ENCODE measurements around the gene HNRNPUL2. TPM values are rescaled to one million over a fixed set of nuclear protein-coding genes. Genes with fewer than 3 reads are reported as not detected.

Gene HNRNPUL2
- total and polyA plus RNA-seq, 2 of the 8 experiments (the other 6 are each of a cell fraction or from before 2014, with no cell fraction given): 14.9 to 46.4 TPM

DNA sequence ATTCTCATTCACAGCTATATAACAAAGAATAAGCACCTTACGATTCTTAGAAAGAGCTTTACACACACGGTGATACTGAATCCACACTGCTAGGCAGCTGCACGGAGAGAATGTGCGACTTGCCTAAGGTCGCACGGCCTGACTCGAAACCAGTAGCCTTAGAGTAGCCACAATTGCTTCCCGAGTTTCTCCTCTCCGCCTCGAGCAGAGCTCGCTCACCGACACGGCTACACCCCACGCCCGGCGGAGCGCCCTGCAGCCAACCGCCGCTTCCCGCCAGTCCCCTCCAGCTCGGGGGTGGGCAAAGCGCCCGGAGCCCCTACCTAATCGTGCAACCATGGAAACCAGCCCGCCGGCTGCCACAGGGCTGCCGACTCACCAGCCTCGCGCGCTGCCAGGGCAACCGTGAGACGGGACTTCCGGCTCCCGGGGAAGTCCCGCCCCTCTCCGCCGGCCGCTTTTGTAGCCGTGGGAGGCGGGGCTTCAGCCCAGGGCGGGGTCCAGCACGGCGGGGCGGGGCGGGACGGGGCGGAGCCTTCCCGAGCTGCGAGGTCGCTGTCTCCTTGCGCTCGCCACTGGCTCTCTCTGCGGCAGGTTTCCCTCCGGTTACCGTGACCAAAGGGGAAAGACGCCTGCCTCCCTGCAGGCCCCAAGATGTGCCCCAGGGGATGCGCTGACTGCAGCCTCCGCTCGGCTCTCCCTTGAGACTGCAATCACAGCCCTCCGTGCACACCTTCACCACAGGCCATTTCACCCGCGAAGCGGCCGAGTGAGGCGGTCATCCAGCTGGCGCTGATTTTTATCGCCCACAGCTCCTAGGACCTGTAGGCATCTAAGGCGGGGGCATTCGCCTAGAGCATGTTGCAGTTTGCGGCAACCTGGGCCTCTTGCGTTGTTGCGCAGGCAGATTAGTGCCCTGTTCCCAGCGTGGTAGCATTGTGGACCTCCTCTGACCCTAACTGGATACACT lies 21.1 kb downstream of the HNRNPUL2 start (continued):
- no peak for TF ChIP-seq TAF7 (optimal IDR thresholded peaks at IDR 0.05; ENCODE audit: borderline replicate concordance, low read depth, low read length)
- TF ChIP-seq CEBPB (IDR thresholded peaks at IDR 0.05; ENCODE audit: low read depth, low read length): no peak
- TF ChIP-seq, protein P1, sequence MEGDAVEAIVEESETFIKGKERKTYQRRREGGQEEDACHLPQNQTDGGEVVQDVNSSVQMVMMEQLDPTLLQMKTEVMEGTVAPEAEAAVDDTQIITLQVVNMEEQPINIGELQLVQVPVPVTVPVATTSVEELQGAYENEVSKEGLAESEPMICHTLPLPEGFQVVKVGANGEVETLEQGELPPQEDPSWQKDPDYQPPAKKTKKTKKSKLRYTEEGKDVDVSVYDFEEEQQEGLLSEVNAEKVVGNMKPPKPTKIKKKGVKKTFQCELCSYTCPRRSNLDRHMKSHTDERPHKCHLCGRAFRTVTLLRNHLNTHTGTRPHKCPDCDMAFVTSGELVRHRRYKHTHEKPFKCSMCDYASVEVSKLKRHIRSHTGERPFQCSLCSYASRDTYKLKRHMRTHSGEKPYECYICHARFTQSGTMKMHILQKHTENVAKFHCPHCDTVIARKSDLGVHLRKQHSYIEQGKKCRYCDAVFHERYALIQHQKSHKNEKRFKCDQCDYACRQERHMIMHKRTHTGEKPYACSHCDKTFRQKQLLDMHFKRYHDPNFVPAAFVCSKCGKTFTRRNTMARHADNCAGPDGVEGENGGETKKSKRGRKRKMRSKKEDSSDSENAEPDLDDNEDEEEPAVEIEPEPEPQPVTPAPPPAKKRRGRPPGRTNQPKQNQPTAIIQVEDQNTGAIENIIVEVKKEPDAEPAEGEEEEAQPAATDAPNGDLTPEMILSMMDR (IDR thresholded peaks at IDR 0.05; ENCODE audit: control extremely low read depth in 1 of 3, insufficient read depth in 1 of 3, low read depth in 1 of 3, low read length in 3 of 3): no peak
- TF ChIP-seq, protein P2, sequence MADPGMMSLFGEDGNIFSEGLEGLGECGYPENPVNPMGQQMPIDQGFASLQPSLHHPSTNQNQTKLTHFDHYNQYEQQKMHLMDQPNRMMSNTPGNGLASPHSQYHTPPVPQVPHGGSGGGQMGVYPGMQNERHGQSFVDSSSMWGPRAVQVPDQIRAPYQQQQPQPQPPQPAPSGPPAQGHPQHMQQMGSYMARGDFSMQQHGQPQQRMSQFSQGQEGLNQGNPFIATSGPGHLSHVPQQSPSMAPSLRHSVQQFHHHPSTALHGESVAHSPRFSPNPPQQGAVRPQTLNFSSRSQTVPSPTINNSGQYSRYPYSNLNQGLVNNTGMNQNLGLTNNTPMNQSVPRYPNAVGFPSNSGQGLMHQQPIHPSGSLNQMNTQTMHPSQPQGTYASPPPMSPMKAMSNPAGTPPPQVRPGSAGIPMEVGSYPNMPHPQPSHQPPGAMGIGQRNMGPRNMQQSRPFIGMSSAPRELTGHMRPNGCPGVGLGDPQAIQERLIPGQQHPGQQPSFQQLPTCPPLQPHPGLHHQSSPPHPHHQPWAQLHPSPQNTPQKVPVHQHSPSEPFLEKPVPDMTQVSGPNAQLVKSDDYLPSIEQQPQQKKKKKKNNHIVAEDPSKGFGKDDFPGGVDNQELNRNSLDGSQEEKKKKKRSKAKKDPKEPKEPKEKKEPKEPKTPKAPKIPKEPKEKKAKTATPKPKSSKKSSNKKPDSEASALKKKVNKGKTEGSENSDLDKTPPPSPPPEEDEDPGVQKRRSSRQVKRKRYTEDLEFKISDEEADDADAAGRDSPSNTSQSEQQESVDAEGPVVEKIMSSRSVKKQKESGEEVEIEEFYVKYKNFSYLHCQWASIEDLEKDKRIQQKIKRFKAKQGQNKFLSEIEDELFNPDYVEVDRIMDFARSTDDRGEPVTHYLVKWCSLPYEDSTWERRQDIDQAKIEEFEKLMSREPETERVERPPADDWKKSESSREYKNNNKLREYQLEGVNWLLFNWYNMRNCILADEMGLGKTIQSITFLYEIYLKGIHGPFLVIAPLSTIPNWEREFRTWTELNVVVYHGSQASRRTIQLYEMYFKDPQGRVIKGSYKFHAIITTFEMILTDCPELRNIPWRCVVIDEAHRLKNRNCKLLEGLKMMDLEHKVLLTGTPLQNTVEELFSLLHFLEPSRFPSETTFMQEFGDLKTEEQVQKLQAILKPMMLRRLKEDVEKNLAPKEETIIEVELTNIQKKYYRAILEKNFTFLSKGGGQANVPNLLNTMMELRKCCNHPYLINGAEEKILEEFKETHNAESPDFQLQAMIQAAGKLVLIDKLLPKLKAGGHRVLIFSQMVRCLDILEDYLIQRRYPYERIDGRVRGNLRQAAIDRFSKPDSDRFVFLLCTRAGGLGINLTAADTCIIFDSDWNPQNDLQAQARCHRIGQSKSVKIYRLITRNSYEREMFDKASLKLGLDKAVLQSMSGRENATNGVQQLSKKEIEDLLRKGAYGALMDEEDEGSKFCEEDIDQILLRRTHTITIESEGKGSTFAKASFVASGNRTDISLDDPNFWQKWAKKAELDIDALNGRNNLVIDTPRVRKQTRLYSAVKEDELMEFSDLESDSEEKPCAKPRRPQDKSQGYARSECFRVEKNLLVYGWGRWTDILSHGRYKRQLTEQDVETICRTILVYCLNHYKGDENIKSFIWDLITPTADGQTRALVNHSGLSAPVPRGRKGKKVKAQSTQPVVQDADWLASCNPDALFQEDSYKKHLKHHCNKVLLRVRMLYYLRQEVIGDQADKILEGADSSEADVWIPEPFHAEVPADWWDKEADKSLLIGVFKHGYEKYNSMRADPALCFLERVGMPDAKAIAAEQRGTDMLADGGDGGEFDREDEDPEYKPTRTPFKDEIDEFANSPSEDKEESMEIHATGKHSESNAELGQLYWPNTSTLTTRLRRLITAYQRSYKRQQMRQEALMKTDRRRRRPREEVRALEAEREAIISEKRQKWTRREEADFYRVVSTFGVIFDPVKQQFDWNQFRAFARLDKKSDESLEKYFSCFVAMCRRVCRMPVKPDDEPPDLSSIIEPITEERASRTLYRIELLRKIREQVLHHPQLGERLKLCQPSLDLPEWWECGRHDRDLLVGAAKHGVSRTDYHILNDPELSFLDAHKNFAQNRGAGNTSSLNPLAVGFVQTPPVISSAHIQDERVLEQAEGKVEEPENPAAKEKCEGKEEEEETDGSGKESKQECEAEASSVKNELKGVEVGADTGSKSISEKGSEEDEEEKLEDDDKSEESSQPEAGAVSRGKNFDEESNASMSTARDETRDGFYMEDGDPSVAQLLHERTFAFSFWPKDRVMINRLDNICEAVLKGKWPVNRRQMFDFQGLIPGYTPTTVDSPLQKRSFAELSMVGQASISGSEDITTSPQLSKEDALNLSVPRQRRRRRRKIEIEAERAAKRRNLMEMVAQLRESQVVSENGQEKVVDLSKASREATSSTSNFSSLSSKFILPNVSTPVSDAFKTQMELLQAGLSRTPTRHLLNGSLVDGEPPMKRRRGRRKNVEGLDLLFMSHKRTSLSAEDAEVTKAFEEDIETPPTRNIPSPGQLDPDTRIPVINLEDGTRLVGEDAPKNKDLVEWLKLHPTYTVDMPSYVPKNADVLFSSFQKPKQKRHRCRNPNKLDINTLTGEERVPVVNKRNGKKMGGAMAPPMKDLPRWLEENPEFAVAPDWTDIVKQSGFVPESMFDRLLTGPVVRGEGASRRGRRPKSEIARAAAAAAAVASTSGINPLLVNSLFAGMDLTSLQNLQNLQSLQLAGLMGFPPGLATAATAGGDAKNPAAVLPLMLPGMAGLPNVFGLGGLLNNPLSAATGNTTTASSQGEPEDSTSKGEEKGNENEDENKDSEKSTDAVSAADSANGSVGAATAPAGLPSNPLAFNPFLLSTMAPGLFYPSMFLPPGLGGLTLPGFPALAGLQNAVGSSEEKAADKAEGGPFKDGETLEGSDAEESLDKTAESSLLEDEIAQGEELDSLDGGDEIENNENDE (IDR thresholded peaks at IDR 0.05; ENCODE audit: insufficient replicate concordance, low read length): no peak
- peak; percentile 46 for TF ChIP-seq RNF2 (IDR thresholded peaks at IDR 0.05; ENCODE audit: borderline replicate concordance, low read depth, low read length, missing control alignments, poor library complexity, severe bottlenecking)
- TF ChIP-seq SUZ12 (IDR thresholded peaks at IDR 0.05; ENCODE audit: low read length): no peak
